Spleen (tissue), 7 donors: ENCODE measurements around the gene ANKRD29.

Source experiments
- CTCF ChIP-seq, 11 experiments: fragments of 200-600 bp in 7 of 11; fragments of 450-650 bp in 4 of 11; sonication (generic) in 4 of 11; IDR thresholded peaks in 8 of 11; conservative IDR thresholded peaks in 3 of 11; 1 replicate in 7 of 11; 2 replicates in 4 of 11; pipeline versions ENCODE4 v1.4.0 to v1.8.0; 2016 to 2021; ENCODE audit warnings: antibody characterized with exemption in 11 of 11, inconsistent platforms in 4 of 11, mild to moderate bottlenecking in 1 of 11
- POLR2A ChIP-seq, 3 donors: fragments of 450-650 bp; IDR thresholded peaks; one replicate each; pipeline ENCODE4 v1.5.1; 2017; ENCODE audit warnings: antibody characterized with exemption in 3 of 3, mild to moderate bottlenecking in 1 of 3
- donor health status: DM: no; HTN: no; CAD: no; lungs with moderate emphysema.
- donor health status: DM: no; HTN: no; CAD: no.
- donor health status: DM: no; HTN: no; CAD: no.

DNA sequence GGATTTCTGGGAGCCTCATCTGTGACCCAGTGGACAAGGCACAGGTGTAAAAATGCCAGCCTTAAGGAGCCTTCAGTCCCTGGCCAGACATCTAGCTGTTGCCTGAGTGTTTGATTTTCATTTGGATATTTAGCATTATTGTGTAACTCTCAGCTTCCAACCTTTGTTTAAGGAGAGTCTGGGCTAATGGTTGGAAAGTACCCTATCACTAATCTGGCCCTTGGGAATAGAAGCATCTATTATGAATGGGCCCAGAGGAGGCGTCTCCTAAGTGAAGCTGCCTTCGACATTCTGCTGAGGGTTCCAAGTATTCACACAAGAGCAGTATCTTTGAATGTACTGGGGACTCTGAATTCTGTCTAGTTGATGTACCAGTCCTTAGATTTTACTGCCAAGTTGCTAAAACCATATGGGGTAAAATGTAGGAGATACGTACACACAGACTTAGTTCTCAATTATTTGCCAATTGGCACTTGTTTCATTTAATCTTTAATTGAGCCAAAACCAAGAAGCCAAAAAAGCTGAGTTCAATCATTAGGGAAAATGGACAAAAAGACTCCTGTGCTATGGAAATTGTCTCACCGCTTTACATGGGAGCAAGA lies 7.2 kb upstream of the ANKRD29 start:
- no peak for TF ChIP-seq CTCF (IDR thresholded peaks at IDR 0.05 in 8 of 11, conservative IDR thresholded peaks at IDR 0.05 in 3 of 11)
- TF ChIP-seq POLR2A (IDR thresholded peaks at IDR 0.05): no peak
